ENCODE data around the gene FAM156A. TPM values are rescaled to one million over a fixed set of nuclear protein-coding genes. Genes with fewer than 3 reads are reported as not detected.
"Not testable (repeated sequence)": the region's sequence is repeated elsewhere in the genome, so short reads cannot be mapped to it uniquely, and the experiment has no call there.

The FAM156A gene
- total RNA-seq, 4 donors from 2014 or later: 12.9 to 89.1 (median 25.8) TPM

DNA sequence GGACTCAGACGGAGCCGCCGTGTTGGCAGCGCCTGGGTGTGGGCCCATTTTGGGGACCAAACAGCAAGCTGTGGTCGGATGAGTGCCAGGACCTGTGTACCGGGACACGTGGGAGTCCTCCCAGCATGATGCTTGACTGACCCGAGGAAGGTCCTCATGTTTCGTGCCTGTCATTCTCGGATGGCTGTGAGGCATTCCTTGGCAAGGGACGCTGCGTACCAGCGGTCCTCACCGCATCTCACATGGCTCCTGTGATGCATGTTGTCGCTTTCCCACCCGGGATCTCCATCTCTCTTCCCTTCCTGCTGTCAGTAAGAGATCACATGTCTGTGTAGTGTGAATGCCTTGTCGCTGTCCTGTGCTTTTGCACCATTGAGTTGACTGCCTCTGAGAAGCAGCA, 50.4 kb downstream of the FAM156A start:
- H3K9me3 ChIP-seq; H3K4me3 ChIP-seq; H3K27me3 ChIP-seq; H3K4me1 ChIP-seq; H3K27ac ChIP-seq; DNase-seq; H3K36me3 ChIP-seq; intact Hi-C loops (cut with DNase I; ENCODE audit: low total_unique reads): not testable (repeated sequence)

DNA sequence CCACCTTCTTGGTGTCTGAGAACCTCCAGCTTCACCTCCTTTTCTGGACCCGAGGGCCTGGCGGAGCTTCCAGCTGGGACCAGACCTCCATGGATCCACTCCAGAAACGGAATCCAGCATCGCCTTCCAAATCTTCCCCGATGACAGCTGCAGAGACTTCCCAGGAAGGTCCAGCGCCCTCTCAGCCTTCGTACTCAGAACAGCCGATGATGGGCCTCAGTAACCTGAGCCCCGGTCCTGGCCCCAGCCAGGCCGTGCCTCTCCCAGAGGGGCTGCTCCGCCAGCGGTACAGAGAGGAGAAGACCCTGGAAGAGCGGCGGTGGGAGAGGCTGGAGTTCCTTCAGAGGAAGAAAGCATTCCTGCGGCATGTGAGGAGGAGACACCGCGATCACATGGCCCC, 51.2 kb downstream of the FAM156A start:
- intact Hi-C loops (cut with DNase I; ENCODE audit: low total_unique reads); H3K27ac ChIP-seq; DNase-seq; H3K4me1 ChIP-seq; H3K9me3 ChIP-seq; H3K4me3 ChIP-seq; H3K27me3 ChIP-seq; H3K36me3 ChIP-seq: not testable (repeated sequence)

DNA sequence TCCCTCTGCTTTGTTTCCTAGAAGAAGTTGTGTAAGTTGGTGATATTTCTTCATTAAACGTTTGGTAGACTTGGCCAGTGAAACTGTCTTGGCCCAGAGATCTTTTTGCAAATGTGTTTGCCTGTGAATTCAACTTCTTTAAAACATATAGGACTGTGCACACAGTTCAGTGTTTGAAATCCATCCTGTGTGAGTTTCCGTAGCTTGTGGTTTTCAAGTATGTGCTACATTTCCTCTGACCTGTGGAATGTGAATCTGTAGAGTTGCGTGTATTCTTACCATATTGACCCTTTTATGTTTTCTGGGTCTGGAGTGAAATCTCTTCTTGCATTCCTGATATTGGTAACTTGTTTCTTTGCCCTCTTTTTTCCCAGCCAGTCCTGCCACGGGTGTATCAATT, 52.2 kb downstream of the FAM156A start:
- H3K27ac ChIP-seq; DNase-seq; intact Hi-C loops (cut with DNase I; ENCODE audit: low total_unique reads); H3K9me3 ChIP-seq; H3K27me3 ChIP-seq; H3K4me1 ChIP-seq; H3K36me3 ChIP-seq; H3K4me3 ChIP-seq: not testable (repeated sequence)

DNA sequence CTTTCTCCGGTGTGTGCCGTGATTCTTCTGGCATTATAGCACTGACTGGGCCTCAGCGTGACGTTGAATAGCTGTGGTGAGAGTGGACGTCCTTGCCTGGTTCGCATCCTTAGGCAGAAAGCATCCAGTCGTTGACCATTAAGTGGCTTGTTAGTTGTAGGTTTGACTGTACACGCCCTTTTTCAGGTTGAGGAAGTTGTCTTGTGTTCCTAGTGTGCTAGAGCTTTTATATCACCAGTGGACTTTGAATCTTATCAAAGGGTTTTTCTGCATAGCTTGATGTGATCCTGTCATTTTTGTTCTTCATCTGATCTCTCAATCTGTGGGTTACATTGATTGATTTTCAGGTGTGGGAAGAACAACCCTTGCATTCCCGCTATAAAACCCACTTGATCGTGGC, 52.8 kb downstream of the FAM156A start:
- intact Hi-C loops (cut with DNase I; ENCODE audit: low total_unique reads); H3K27me3 ChIP-seq; H3K4me1 ChIP-seq; H3K36me3 ChIP-seq; H3K27ac ChIP-seq; H3K4me3 ChIP-seq; DNase-seq; H3K9me3 ChIP-seq: not testable (repeated sequence)

Other genes starting within 250 kb of the FAM156A start
- not detected for gene SSX2B, start 207.3 kb downstream of the FAM156A start, total RNA-seq
- not detected for gene SPANXN5, start 161.1 kb downstream of the FAM156A start, total RNA-seq
- gene XAGE5, start 147.2 kb downstream of the FAM156A start, total RNA-seq: not detected
- not detected for gene XAGE3, start 90.4 kb downstream of the FAM156A start, total RNA-seq
- 10 to 100 TPM in 2 of 4 donors, 1 to 10 TPM in 2; 2.6 to 24.1 (median 8.5) TPM for gene FAM156B, start 61.2 kb downstream of the FAM156A start, total RNA-seq
- gene GPR173, start 90.3 kb upstream of the FAM156A start, total RNA-seq: 1 to 10 TPM in 2 of 4 donors, under 1 TPM in 2; 0.51 to 9.2 (median 4.5) TPM
- gene TSPYL2, start 123.8 kb upstream of the FAM156A start, total RNA-seq: 100 to 1,000 TPM in 1 of 4 donors, 10 to 100 TPM in 3; 19.5 to 152 (median 30.7) TPM
- 10 to 100 TPM; 22.6 to 71.7 (median 33.6) TPM for gene KANTR, start 135.6 kb upstream of the FAM156A start, total RNA-seq

Measured in uterus (tissue), 4 donors.